Kidney (tissue), 14 donors: Measurements from ENCODE around the gene GALNT18. TPM values are rescaled to one million over a fixed set of nuclear protein-coding genes. Genes with fewer than 3 reads are reported as not detected.
A peak's percentile ranks its signal among the peaks of the same experiment; 100 is the strongest.

Experiments
- DNase-seq, 5 donors: peaks; one replicate each; pipeline ENCODE4 v3.0.0-alpha.2; 2013 to 2020
- FAIRE-seq: peaks from 2 replicates; lab custom pipeline; 2012; peaks lifted over from hg19 to GRCh38; lab: Jason Lieb, UNC
- H3K27ac ChIP-seq, 2 donors: one replicate each; pipeline ENCODE4 v1.7.0; 2013; ENCODE audit warnings: low read depth in 2 of 2, low read length in 2 of 2, inconsistent platforms in 1 of 2
- H3K27me3 ChIP-seq: one replicate; pipeline ENCODE4 v1.7.1; 2013; ENCODE audit warnings: low read length, inconsistent platforms; ENCODE audit not compliant: control insufficient read depth, insufficient read depth
- H3K36me3 ChIP-seq, 3 donors: one replicate each; pipeline versions ENCODE4 v1.7.0 to v1.7.1; 2013; ENCODE audit warnings: low read length in 3 of 3, control low read depth in 1 of 3, inconsistent platforms in 1 of 3; ENCODE audit not compliant: insufficient read depth in 3 of 3, control insufficient read depth in 2 of 3
- H3K4me1 ChIP-seq, 3 donors: one replicate each; pipeline versions ENCODE4 v1.7.0 to v1.7.1; 2013; ENCODE audit warnings: low read length in 3 of 3, inconsistent platforms in 1 of 3, low read depth in 1 of 3; ENCODE audit not compliant: control insufficient read depth in 2 of 3, insufficient read depth in 2 of 3
- H3K4me3 ChIP-seq, 3 donors: one replicate each; pipeline versions ENCODE4 v1.7.0 to v1.8.1; 2013; ENCODE audit warnings: low read length in 3 of 3, control low read depth in 1 of 3, inconsistent platforms in 1 of 3
- H3K9ac ChIP-seq, 3 donors: one replicate each; pipeline versions ENCODE4 v1.7.0 to v1.7.1; 2013; ENCODE audit warnings: low read length in 3 of 3, control low read depth in 1 of 3, inconsistent platforms in 1 of 3
- H3K9me3 ChIP-seq, 3 donors: one replicate each; pipeline versions ENCODE4 v1.7.0 to v1.7.1; 2013; ENCODE audit warnings: low read length in 3 of 3, control low read depth in 1 of 3, inconsistent platforms in 1 of 3; ENCODE audit not compliant: control insufficient read depth in 2 of 3, insufficient read depth in 1 of 3
- intact Hi-C: fragments of 100-400 bp; cut with DNase I; formaldehyde crosslinking; loops from one replicate; pipeline ENCODE4 v1.11.1; 2022
- polyA plus RNA-seq: library from polyadenylated mRNA; stranded (reverse); fragments of 350-450 nt; fragmentation: Illumina TruSeq; extraction: RNeasy Lipid Tissue Mini Kit (QIAGEN cat#74804); gene quantifications from one replicate; pipeline ENCODE4 v1.2.3, GENCODE V29; 2014; ENCODE audit warnings: low read depth, low replicate concordance; ENCODE audit not compliant: insufficient read depth
- total RNA-seq: library from RNA; stranded (reverse); fragmentation: NEBNext Ultra II Directional; extraction: Animal tissue kit (Norgen Biotek cat#: 25700); gene quantifications from one replicate; pipeline ENCODE4 v1.2.1, GENCODE V29; 2021
- TF ChIP-seq, protein P1 (sequence below): IDR thresholded peaks from 3 replicates; pipeline ENCODE4 v1.5.1; 2012; ENCODE audit warnings: mild to moderate bottlenecking, moderate library complexity, borderline replicate concordance; ENCODE audit not compliant: insufficient read depth; ENCODE audit errors: extremely low read depth
- donor health status: control.
- donor health status: control.
- donor health status: control.
- donor health status: control.
- donor health status: control.
- donor health status: DM: yes; HTN: yes; CAD: no.
- donor health status: Normal renal cell carcinoma (clear cell type).

GALNT18 gene
- total and polyA plus RNA-seq, 2 donors from 2014 or later, result 27.2 to 42.1 TPM

DNA sequence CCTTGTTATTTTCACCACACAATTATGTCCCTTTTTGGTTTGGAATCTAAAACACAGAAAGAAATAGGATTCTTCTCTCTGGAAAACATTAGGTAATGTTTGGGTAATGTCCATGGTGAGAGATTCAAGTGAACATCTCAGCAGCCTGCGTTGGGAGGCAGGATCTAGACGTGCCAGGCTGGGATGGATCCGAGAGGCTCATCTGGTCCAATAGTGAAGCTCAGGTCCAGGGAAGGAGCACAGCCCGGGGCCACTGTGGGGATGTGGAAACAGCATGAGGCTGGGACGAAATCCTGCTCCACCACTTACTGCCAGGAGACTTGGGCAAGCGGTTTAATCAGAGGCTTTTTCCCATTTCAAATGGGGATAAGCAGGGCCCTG is 378.6 kb downstream of the GALNT18 start:
- TF ChIP-seq, protein P1, sequence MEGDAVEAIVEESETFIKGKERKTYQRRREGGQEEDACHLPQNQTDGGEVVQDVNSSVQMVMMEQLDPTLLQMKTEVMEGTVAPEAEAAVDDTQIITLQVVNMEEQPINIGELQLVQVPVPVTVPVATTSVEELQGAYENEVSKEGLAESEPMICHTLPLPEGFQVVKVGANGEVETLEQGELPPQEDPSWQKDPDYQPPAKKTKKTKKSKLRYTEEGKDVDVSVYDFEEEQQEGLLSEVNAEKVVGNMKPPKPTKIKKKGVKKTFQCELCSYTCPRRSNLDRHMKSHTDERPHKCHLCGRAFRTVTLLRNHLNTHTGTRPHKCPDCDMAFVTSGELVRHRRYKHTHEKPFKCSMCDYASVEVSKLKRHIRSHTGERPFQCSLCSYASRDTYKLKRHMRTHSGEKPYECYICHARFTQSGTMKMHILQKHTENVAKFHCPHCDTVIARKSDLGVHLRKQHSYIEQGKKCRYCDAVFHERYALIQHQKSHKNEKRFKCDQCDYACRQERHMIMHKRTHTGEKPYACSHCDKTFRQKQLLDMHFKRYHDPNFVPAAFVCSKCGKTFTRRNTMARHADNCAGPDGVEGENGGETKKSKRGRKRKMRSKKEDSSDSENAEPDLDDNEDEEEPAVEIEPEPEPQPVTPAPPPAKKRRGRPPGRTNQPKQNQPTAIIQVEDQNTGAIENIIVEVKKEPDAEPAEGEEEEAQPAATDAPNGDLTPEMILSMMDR, result no peak
- H3K27ac ChIP-seq, result peak overlapping the region in 1 of 2 donors; percentile 77
- H3K4me3 ChIP-seq, result no peak overlapping the region
- H3K27me3 ChIP-seq, result no peaks in the 10 kb centered on the region
- H3K4me1 ChIP-seq, result peaks cover 6 to 14% (median 11%) of the 10 kb centered on the region in 3 donors
- H3K9me3 ChIP-seq, result no peaks in the 10 kb centered on the region
- no peaks in the 10 kb centered on the region for H3K36me3 ChIP-seq
- DNase-seq (no peak), FAIRE-seq (no peak)
- intact Hi-C loops, result no loop called here
- no peak overlapping the region for H3K9ac ChIP-seq

DNA sequence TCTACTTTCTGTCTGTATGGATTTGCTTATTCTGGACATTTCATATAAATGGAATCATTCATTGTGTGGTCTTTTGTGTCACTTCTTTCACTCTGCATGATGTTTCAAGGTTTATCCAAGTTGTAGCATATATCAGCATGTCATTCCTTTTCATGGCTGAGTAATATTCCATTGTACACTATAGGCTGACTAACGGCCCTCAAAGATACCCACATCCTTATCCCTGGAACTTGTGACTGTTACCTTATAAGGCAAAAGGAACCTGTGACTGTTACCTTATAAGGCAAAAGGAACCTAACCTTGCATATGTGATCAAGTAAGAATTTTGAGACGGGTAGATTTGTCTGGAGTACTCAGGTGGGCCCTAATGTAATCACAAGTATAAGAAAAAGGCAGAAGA is 380.5 kb downstream of the GALNT18 start:
- FAIRE-seq, result no peak
- intact Hi-C loops, result no loop called here

DNA sequence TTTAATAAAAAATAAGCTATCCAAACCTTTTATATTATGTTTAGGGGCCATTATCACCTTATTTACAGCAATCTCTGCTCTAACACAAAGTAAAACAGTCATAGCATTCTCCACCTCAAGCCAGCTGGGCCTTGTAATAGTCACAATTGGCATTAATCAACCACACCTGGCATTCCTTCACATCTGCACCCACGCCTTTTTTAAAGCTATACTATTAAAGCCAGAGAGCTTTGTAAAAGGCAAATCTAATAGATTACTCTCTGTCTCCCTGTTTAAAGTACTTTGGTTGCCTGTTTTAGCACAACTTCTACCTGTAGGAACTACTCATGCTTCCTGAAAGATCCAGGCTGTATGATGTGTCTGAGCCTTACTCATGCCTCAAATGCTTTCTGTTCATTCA is 381.8 kb downstream of the GALNT18 start:
- DNase-seq (peak in 1 of 5 donors; percentile 42), FAIRE-seq (no peak)
- Histone ChIP-seq H3K4me3 (no peak overlapping the region), H3K27ac (no peak overlapping the region), H3K36me3 (no peaks in the 10 kb centered on the region), H3K27me3 (no peaks in the 10 kb centered on the region), H3K9me3 (no peaks in the 10 kb centered on the region), H3K9ac (no peak overlapping the region), H3K4me1 (peaks cover 6 to 18% (median 11%) of the 10 kb centered on the region in 3 donors)
- intact Hi-C loops, result no loop called here
- TF ChIP-seq, protein P1, result no peak

More for the DNA sequence above, 380.5 kb downstream of the GALNT18 start:
- H3K36me3 ChIP-seq, result no peaks in the 10 kb centered on the region
- DNase-seq, result no peak
- TF ChIP-seq, protein P1, result no peak
- H3K9me3 ChIP-seq, result no peaks in the 10 kb centered on the region
- no peaks in the 10 kb centered on the region for H3K27me3 ChIP-seq
- H3K9ac ChIP-seq, result no peak overlapping the region
- H3K4me3 ChIP-seq, result no peak overlapping the region
- H3K4me1 ChIP-seq, result peaks cover 6 to 18% (median 11%) of the 10 kb centered on the region in 3 donors
- no peak overlapping the region for H3K27ac ChIP-seq
